Measurements from ENCODE around the gene SLC8A2. TPM values are rescaled to one million over a fixed set of nuclear protein-coding genes. Genes with fewer than 3 reads are reported as not detected.

The SLC8A2 gene
- total RNA-seq, 1 donor from 2014 or later: 0.30 TPM

GRCh38 chr19:47503130-47503825 lies 31.6 kb upstream of the SLC8A2 start:
- intact Hi-C loops (cut with micrococcal nuclease): no loop called here
- no peak for DNase-seq
- Histone ChIP-seq H3K27ac (replicated peaks) (peak overlapping the region; percentile 49), H3K4me1 (peaks cover 67% of the 10 kb centered on the region), H3K27me3 (ENCODE audit: low read depth) (no peaks in the 10 kb centered on the region), H3K4me3 (no peak overlapping the region), H3K36me3 (peaks cover 55% of the 10 kb centered on the region), H3K9me3 (replicated peaks) (no peaks in the 10 kb centered on the region)
- TF ChIP-seq CTCF (IDR thresholded peaks at IDR 0.05; ENCODE audit: borderline replicate concordance): no peak

GRCh38 chr19:47499863-47500830 lies 28.5 kb upstream of the SLC8A2 start:
- peaks cover 75% of the 10 kb centered on the region for H3K36me3 ChIP-seq
- no peaks in the 10 kb centered on the region for H3K9me3 ChIP-seq (replicated peaks)
- no peak for TF ChIP-seq CTCF (IDR thresholded peaks at IDR 0.05; ENCODE audit: borderline replicate concordance)
- H3K4me3 ChIP-seq: no peak overlapping the region
- no peak overlapping the region for H3K27ac ChIP-seq (replicated peaks)
- intact Hi-C loops (cut with micrococcal nuclease): no loop called here
- peaks cover 62% of the 10 kb centered on the region for H3K4me1 ChIP-seq
- DNase-seq: no peak
- H3K27me3 ChIP-seq (ENCODE audit: low read depth): no peaks in the 10 kb centered on the region

GRCh38 chr19:47499371-47499770 lies 27.7 kb upstream of the SLC8A2 start:
- no peak for TF ChIP-seq CTCF (IDR thresholded peaks at IDR 0.05; ENCODE audit: borderline replicate concordance)
- no peak overlapping the region for H3K27ac ChIP-seq (replicated peaks)
- no peaks in the 10 kb centered on the region for H3K27me3 ChIP-seq (ENCODE audit: low read depth)
- no peak overlapping the region for H3K4me3 ChIP-seq
- no peaks in the 10 kb centered on the region for H3K9me3 ChIP-seq (replicated peaks)
- DNase-seq: no peak
- peaks cover 69% of the 10 kb centered on the region for H3K4me1 ChIP-seq
- peaks cover 75% of the 10 kb centered on the region for H3K36me3 ChIP-seq
- intact Hi-C loops (cut with micrococcal nuclease): no loop called here

- TF ChIP-seq CTCF (IDR thresholded peaks at IDR 0.05; ENCODE audit: borderline replicate concordance): no peak
- Histone ChIP-seq H3K9me3 (replicated peaks) (no peaks in the 10 kb centered on the region), H3K27ac (replicated peaks) (peak overlapping the region; percentile 39), H3K4me1 (peaks cover 71% of the 10 kb centered on the region), H3K36me3 (peaks cover 74% of the 10 kb centered on the region), H3K27me3 (ENCODE audit: low read depth) (no peaks in the 10 kb centered on the region), H3K4me3 (no peak overlapping the region)
- intact Hi-C loops (cut with micrococcal nuclease): no loop called here
- DNase-seq: no peak
Measured at GRCh38 chr19:47498561-47498960, 26.9 kb upstream of the SLC8A2 start.

GRCh38 chr19:47497821-47498520 lies 26.3 kb upstream of the SLC8A2 start:
- Histone ChIP-seq H3K4me1 (peaks cover 71% of the 10 kb centered on the region), H3K9me3 (replicated peaks) (no peaks in the 10 kb centered on the region), H3K36me3 (peaks cover 72% of the 10 kb centered on the region), H3K27ac (replicated peaks) (peak overlapping the region; percentile 39), H3K27me3 (ENCODE audit: low read depth) (no peaks in the 10 kb centered on the region), H3K4me3 (no peak overlapping the region)
- TF ChIP-seq CTCF (IDR thresholded peaks at IDR 0.05; ENCODE audit: borderline replicate concordance): no peak
- intact Hi-C loops (cut with micrococcal nuclease): no loop called here
- no peak for DNase-seq
